SK-N-MC (cell line): ENCODE data around the gene TSHZ3.

Experiments used
- EZH2 ChIP-seq: fragments of 200-600 bp; sonication (generic); IDR thresholded peaks from one replicate; pipeline ENCODE4 v1.6.1; 2017; ENCODE audit warnings: antibody characterized with exemption
- POLR2AphosphoS5 ChIP-seq: IDR thresholded peaks from 2 replicates; pipeline ENCODE4 v1.6.1; 2012; ENCODE audit warnings: mild to moderate bottlenecking, low read depth, low read length, borderline replicate concordance

GRCh38 chr19:31370216-31370615, 21.0 kb upstream of the TSHZ3 start:
- TF ChIP-seq EZH2, result no peak
- TF ChIP-seq POLR2AphosphoS5, result no peak
